GM08714 (cell line): ENCODE measurements around the gene DLGAP5.

Source experiments
- H3K4me3 ChIP-seq: fragments of 200-500 bp; sonication (Bioruptor generic); 2 replicates; pipeline ENCODE4 v1.5.1; 2014; ENCODE audit warnings: mild to moderate bottlenecking, low read length, inconsistent platforms
- ZNF274 ChIP-seq: IDR thresholded peaks from 2 replicates; pipeline ENCODE4 v1.6.1; 2012; ENCODE audit warnings: mild to moderate bottlenecking, low read depth, low read length

DLGAP5 gene

GRCh38 chr14:55201219-55202101 lies 10.1 kb upstream of the DLGAP5 start:
- no peak overlapping the region for H3K4me3 ChIP-seq
- no peak for TF ChIP-seq ZNF274

GRCh38 chr14:55200651-55201050 lies 9.3 kb upstream of the DLGAP5 start:
- H3K4me3 ChIP-seq: no peak overlapping the region
- no peak for TF ChIP-seq ZNF274

GRCh38 chr14:55198749-55199148 lies 7.4 kb upstream of the DLGAP5 start:
- TF ChIP-seq ZNF274: no peak
- H3K4me3 ChIP-seq: no peak overlapping the region

- TF ChIP-seq ZNF274: no peak
- H3K4me3 ChIP-seq: no peak overlapping the region
Observed at GRCh38 chr14:55194656-55195355, 3.4 kb upstream of the DLGAP5 start.

GRCh38 chr14:55192054-55192621 lies 753 bp upstream of the DLGAP5 start:
- TF ChIP-seq ZNF274: no peak
- peak overlapping the region; percentile 79 for H3K4me3 ChIP-seq

- H3K4me3 ChIP-seq: peak overlapping the region; percentile 89
- TF ChIP-seq ZNF274: no peak
Observed at GRCh38 chr14:55190906-55191202, 531 bp downstream of the DLGAP5 start.

- no peak overlapping the region; the same call in 1 of the 2 replicates for H3K4me3 ChIP-seq
- no peak for TF ChIP-seq ZNF274
Observed at GRCh38 chr14:55188686-55189295, 2.6 kb downstream of the DLGAP5 start.

GRCh38 chr14:55180434-55180833 lies 11.0 kb downstream of the DLGAP5 start:
- H3K4me3 ChIP-seq: peak overlapping the region; percentile 21; the same call in 1 of the 2 replicates
- no peak for TF ChIP-seq ZNF274

GRCh38 chr14:55180006-55180405 lies 11.4 kb downstream of the DLGAP5 start:
- H3K4me3 ChIP-seq: no peak overlapping the region
- no peak for TF ChIP-seq ZNF274

- no peak overlapping the region for H3K4me3 ChIP-seq
- TF ChIP-seq ZNF274: no peak
Observed at GRCh38 chr14:55170526-55170925, 20.9 kb downstream of the DLGAP5 start.

- TF ChIP-seq ZNF274: no peak
- no peak overlapping the region for H3K4me3 ChIP-seq
Observed at GRCh38 chr14:55160989-55161388, 30.4 kb downstream of the DLGAP5 start.

- no peak for TF ChIP-seq ZNF274
Observed at GRCh38 chr14:55158412-55158811, 33.0 kb downstream of the DLGAP5 start.

GRCh38 chr14:55157080-55157479 lies 34.3 kb downstream of the DLGAP5 start:
- no peak for TF ChIP-seq ZNF274
- no peak overlapping the region for H3K4me3 ChIP-seq

More at GRCh38 chr14:55158412-55158811, 33.0 kb downstream of the DLGAP5 start:
- H3K4me3 ChIP-seq: no peak overlapping the region

- no peak overlapping the region for H3K4me3 ChIP-seq
Observed at GRCh38 chr14:55153951-55154350, 37.4 kb downstream of the DLGAP5 start.

GRCh38 chr14:55152052-55152753 lies 39.2 kb downstream of the DLGAP5 start:
- no peak overlapping the region for H3K4me3 ChIP-seq
- no peak for TF ChIP-seq ZNF274

More at GRCh38 chr14:55153951-55154350, 37.4 kb downstream of the DLGAP5 start:
- TF ChIP-seq ZNF274: no peak
